HTERT RPE-1 (cell line): Measurements from ENCODE around the gene C1orf115.
"Not testable (repeated sequence)": the region's sequence is repeated elsewhere in the genome, so short reads cannot be mapped to it uniquely, and the experiment has no call there.

Experiments
- in situ Hi-C: fragments of 300-500 bp; cut with MboI; formaldehyde crosslinking; loops from 4 replicates; pipeline ENCODE4 v1.14.3; 2020; ENCODE audit warnings: low sequenced_read_pairs

The C1orf115 gene

DNA sequence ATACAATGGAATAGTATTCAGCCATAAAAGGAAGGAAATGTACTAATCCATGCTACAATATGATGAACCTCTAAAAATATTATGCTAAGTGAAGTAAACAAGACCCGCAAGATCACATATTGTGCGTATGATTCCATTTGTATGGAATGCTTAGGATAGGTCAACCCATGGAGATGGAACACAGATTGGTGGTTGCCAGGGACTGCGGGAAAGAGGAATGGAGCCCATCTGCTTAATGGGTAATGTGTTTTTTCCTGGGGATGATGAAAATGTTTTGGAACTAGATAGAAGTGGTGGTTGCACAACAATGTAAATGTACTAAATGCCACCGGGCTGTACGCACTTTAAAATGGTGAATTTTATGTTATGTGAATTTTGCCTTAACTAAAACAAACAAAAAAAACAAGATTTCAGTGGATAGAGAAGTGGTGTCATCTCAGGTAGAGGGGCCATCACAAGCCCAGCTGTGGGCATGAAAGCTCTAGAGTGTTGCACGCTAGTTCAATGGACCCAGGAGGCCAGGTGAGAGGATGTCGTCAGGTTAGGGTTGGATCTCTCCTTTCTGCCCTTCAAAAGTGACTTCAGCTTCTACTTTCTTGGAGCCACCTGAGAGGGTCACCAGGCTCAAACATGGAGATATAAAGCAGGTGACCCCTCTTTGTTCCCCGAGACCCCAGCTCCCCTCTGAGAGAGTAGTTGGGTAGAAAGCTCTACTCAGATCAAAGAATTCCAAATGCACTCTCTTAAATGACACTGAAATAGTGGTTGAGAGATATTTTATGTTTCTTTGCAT lies 2.5 kb downstream of the C1orf115 start:
- in situ Hi-C loops = no loop called here

DNA sequence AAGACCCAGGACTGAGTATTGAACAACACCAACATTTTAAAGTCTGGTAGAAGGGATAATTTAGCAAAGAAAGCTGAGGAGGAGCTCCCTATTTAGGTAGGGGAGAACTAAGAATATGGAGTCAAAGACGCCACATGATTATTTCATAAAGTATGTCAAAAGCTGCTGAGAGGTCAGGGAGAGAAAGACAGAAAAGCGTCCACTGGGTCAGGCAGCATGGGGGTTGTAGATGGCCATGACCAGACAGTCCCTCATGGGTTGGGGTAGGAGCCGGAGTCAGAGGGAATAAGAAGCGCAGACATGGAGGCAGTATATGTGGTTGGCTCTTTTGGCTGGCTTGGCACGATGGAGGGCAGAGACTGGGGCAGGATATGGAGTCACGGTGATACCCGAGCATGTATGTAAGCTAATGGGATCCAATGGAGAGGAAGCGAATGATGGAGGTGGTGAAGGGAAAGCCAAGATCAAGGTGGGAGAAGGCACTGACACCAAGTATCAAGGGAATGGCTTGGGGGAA lies 4.8 kb downstream of the C1orf115 start:
- in situ Hi-C loops = no loop called here

DNA sequence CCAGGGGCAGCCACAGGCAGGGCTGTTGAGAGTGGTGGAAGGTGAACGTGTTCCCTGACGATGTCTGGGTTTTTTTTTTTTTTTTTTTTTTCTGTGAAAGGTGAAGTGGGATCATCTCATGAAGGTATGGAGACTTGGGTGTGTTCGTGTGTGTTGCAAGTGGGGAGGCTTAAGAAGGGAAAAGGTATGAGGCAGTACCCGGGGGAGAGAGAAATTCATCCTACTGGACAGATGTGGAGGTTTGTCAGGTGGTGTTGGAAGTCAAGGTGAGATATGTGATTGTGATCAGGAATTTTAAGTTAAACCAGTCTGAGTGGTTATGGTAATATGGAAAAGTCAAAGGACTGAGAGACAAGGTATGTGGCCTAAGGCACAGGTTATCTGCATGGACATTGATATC lies 5.3 kb downstream of the C1orf115 start:
- in situ Hi-C loops = no loop called here

DNA sequence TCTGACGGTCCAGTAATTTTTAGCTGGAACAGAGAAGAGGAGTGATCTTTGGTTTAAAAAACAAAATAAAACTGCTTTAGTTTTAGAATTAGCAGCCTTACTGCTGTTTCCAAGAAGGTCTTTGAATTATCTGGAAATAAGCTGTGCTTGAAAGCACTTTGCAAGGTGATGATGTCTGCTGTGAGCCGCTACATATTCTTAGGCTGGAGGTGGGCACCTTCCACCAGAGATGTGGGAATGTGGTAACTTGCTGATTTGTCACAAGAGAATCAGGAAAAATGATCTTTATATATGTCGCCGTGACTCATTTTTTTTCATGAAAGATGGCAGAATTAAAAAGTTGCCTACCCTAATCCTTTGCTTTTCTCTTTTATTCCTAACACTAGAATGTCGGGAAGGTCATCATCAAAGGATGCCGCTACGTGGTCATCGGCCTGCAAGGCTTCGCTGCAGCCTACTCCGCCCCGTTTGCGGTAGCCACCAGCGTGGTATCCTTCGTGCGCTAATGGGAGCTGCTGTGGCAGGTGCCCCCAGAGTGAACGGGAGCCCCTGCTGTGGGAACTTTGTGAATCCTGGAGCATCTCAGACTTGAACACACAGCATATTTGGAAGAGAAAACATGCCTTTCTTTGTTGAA lies 6.2 kb downstream of the C1orf115 start:
- in situ Hi-C loops = no loop called here

DNA sequence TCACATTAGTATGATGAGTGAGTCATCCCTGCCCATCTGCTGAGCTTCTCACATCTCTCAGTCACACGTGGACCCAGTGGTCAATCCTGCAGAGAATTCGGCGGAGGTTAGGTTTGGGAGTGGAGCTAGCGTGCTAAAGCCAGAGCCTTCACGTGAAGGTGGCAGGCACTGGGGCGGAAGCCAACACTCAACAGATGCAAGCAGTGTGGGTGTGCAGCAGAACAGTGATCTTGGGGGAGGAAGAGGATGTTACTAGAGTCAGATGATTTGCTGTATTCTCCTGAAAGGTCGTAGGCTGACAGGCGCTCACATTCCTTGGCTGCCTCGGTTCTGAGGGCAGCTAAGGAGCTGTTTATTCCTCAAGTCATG lies 6.7 kb downstream of the C1orf115 start:
- in situ Hi-C loops = no loop called here

DNA sequence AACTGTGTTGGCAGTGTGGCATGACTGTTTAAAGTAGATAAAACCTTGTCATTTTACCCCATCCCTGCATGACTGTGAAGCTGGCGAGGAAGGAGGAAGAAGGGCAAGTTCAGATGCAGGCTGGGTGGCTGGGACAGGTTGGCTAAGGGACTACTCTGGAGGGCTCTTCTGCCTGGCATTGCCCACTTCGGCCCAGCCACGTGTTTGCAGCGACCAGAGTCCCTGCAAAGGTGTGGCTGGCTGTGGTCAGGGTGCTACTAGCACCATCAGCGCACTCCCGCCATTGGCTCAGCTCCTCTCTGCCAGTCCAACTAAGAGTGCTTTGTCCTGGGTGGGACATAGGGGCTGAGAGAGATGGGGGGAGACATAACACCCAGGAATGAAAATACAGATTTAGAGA lies 7.2 kb downstream of the C1orf115 start:
- in situ Hi-C loops = no loop called here

DNA sequence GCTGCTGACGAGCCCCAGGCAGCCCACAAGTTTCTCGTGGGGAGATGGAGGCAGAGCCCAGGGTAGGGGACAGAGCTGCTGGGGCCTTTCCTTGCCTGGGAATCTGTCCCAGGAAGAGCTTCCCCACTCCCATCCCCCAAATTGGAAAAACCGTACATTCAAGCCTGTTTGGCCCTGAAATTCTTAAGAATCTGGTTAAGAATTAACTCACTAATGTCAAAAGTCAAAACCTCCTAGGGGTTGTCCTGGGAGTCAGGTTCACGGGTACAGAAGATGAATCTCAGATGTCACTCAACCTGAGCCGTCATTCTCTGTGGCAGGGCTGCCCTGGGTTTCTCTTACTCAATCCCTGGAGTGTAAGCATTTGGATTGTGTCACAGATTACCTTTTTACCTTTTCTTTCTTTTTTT lies 8.4 kb downstream of the C1orf115 start:
- in situ Hi-C loops = no loop called here

DNA sequence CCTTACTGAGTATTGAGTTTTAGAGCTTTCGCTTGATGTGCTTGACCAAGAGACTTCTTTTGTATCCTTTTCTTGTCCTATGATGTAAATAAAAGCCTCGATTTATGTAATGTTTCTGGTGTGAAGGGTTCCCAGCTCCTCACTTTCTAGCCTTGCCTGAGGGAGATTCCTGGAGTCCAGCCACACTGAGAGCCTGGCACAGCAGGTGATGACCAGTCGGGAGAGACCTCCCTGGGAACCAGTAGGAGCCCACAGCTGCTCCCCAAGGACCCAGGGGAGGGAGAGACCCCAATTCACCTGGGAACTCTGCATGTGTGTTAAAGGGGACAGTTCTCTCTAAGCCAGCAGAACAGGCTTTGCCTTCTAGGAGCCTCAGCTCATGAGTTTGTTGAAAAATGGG lies 8.9 kb downstream of the C1orf115 start:
- in situ Hi-C loops = no loop called here

DNA sequence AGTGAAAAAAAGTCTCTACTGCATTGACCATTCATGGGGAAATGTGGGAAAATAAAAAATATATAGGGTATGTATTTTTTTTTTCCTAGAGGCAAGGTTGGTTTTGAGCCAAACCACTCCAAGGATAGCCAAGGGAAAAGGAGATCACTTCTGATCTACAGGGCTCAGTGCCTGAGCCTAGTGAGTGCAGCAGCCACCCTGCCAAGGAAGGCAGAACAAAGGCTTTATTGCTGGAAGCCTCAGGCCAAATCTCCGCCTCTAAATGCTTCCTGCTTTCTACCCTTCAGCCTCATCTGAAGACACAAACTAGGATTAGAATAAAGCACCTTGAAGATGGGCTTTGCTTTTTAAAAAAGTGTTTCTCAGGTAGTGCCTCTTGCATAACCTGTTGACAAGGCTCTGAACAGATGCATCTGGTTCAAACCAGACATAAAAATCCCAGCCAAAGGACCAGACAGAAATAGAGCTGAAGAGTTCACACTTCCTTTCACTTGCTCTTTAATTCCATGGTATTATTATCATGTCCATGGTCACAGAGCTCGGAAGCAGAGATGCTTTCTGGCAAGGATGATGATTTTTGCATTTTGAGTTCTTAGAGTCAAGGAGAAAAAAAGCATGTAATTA lies 10.5 kb downstream of the C1orf115 start:
- in situ Hi-C loops = no loop called here

DNA sequence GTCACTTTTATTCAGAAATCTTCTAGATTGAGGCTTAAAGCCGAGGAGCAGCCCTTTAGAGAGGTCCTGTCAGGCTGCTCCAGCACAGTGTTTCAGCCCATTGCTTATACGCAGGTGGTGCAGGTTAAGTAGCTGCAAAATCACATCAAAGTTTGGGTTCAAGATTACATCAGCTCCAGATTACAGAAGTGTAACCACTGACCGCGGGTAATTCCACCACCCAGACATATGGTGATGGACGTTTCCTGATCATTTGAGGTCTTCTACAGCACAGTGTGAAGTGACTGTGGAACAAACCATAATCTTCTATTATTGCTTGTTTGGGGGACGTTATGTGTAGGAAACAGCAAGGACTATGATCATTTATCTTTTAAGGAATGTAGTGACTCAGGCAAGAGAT lies 11.8 kb downstream of the C1orf115 start:
- in situ Hi-C loops = no loop called here

DNA sequence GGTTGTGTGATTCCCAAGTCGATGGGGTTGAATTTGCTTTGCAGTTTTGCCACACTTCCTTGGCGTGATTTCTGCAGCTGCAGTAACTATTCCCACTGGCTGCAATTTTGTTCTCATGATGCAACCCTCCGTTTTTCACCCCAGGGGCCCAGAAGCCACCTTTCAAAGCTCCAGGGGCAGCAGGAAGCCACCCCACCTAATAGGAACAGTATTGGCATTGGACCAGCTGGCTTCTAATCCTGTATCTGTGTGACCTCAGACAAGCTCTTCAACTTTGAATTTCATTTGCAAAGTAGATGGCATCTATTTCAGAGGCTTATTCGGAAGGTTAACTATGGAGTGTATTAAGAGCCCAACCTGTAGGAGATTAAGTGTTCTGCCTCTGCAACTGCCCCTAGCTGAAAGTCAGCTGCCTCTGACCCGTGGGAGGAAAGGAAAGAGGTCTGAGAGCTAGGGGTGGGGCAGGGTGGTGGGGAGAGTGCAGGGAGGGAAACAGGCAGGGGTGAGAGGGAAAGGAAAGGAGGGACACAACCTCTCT lies 12.6 kb downstream of the C1orf115 start:
- in situ Hi-C loops = no loop called here

DNA sequence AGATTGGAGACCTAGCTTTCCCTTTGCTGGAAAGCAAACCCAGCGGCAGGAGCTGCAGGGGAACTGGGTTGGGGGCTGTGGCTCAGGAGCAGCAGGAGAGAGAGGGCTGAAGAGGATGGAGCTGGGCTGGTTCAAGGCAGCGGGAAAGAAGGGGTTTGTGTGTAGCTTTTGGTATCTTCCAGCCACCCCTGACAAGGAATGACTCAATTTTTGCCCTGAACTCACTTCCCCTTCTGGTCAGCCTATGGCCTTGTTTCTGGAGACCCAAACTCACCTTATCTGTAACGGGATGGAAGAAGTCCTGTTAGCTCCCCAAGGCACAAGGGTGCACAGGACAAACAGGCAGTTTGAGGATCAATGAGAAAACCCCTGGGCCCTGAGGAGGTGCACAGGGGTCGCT lies 13.1 kb downstream of the C1orf115 start:
- in situ Hi-C loops = no loop called here

DNA sequence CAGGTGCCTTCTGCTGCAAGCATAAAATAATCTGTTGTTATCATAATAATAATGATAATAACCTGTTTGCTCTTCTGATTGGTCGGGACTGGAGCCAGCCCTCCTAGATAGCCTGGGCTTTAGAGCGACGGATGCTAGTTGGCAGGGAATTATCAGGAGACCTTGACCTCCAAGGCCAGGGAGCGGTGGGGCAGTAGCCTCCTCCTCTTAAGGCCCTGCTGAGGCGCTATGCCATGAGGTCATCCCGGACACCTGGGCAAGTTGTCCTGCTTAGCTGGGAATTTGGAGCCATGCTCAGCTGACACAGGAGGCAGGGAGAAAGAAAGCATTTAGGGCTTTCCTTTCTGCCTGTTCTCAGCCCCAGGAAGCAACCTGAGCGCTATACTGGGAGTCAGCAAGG lies 15.6 kb downstream of the C1orf115 start:
- in situ Hi-C loops = no loop called here

DNA sequence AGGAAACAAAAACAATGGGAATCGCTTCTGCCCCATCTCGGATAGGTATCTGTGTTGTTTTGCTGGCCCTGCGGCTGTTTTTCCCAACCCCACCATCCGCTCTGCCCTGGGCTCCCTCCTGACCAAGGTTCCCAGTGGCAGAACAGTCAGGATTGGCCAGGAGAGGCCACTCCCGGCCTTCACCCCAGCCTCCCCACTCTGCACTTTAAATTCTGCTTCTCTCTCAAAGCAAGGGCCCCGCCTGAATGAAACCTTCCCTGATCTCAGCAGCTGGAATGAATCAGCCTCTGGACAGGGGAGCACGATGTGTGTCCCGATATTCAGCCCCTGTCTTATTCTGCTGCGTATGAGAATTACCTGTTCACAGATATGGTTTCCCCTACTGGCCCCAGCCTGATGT lies 16.3 kb downstream of the C1orf115 start:
- in situ Hi-C loops = no loop called here

DNA sequence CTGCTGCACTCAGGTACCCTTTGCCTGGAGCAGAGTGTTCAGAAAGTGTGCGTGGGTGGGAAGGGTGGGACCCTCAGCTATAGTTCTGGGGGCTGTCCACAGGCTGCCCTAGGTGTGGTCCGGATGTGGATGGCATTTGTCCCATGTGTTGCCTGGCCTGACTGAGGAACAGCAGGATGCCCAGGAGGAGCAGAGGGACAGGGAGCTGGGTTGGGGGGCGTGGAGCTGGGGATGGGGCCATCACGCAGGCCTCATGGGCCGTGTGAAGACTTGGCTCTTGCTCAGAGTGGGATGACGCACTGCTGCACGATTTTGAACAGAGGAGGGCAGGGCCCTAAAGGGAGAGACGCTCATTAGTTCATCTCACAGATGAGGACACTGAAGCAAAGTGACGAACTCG lies 17.0 kb downstream of the C1orf115 start:
- in situ Hi-C loops = no loop called here

DNA sequence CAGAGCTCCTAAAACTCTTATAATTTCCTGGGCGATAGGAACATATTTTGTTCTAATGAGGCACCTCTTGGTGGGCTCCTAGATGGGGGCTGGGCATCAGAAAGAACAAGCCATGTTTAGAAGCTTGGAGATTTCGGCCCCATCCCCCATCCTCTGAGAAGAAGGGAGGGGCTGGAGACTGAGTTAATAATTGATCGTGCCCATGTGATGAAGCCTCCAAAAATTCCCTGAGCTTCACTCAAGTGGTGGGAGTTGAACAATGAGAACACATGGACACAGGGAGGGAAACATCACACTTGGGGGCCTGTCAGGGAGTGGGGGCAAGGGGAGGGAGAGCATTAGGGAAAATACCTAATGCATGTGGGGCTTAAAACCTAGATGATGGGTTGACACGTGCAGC lies 18.1 kb downstream of the C1orf115 start:
- in situ Hi-C loops = no loop called here

DNA sequence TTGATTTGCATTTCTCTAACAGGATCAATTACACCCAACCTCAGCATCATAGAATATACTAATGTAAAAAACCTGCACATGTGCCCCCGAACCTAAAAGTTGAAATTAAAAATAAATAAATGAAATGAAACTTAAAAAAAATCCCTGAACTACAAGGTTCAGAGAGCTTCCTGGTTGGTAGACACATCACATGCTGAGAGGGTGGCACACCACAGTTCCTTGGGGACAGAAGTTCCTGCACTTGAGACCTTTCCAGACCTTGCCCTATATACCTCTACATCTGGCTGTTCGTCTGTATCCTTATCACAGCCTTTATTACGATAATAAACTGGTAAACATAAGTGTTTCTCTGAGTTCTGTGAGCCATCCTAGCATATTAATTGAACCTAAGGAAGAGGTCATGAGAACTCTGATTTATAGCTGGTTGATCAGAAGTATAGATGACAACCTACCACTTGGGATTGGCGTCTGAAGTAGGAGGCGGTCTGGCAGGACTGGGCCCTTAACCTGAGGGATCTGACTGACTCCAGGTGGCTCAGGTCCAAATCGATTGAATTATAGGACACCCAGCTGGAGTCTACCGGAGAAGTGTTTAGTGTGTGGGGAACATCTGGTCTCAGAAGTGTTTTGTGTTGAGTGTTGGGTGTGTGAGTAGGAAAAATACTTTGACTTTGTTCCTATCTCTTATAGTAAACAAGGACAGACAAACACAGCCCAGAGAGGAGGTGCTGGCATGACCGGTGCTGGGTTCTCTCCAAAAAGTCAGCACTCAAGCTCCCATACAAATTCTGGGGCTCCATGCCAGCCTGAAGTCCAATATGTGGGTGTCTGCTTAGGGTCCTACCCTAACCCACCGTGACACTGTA lies 19.0 kb downstream of the C1orf115 start:
- in situ Hi-C loops = no loop called here

DNA sequence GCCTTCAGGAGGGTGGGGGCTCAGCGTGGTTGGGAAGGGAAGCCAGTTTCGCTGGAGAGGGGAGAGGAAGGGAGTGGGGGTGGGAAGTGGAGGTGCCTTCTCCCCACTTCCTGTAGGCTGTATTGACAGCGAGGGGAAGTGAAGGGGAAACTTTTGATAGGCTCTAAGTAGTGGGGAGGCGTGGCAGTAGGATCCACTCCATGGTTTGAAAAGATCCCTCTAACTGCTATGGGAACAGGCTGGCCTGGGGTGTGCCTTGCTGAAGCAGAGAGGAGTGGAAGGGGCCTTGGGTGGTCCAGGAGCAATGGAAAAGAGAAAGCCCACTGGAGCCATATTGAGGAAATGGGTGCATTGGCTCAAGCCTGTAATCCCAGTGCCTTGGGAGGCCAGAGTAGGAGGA lies 20.2 kb downstream of the C1orf115 start:
- in situ Hi-C loops = no loop called here

DNA sequence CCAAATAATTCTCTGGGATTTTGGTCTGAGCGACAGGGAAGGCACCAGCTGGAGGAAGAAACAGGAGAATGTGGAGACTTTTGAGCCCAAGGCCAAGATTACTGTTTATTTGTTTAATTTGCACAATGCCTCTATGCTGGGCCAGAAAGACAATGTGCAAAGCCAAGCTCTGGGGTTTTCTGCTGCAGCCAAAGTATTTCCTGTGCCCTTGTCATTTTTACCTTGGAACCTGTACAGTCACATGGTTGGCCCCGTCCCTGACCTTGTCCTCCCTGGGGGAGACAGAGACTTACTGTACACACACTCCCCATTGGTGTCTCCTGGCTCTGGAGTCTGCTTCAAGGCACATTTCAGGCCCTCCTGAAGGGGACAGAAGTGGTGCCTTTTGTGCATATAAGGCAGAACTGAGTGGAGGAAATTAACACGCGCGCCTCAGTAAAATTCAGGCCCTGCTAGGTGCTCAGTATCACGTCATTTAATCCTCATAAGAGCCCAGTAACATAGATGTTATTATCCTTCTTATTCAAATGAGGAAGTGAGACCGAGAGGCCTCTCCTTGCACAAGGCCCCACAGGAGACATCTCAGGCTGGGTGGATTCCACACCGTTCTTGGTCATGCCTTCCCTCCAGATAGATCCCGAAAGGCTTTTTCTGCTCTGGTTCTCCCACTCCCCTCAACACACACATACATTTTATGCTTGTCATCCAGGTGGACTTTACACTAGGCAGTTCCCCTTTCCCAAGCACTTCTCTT lies 21.1 kb downstream of the C1orf115 start:
- in situ Hi-C loops = no loop called here

DNA sequence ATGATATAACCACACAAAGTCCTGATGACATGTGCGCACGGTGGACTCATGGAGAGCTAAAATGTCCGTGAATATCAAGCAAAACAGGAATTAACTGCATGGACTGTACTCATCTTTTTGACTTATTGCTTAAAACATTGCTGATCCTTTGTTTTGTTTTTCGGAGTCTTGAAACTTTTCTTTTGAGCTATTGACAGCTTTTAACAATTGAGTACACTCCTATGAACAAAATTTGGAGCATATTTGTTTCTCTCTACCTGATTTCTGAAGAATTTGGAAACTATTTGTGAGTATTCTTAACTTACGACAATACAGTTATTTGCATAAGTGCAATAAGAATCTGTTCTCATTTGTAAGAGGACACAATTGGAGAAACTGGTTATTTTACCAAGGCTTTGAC lies 25.8 kb downstream of the C1orf115 start:
- in situ Hi-C loops = not testable (repeated sequence)
